GM10266 (cell line): ENCODE data around the gene VAV3.

Experiments
- DNase-seq: peaks from one replicate; pipeline ENCODE4 v3.0.0; 2012; ENCODE audit errors: extremely low spot score
- CTCF ChIP-seq: IDR thresholded peaks from 2 replicates; pipeline ENCODE4 v1.5.1; 2012; ENCODE audit warnings: mild to moderate bottlenecking, low read depth; ENCODE audit not compliant: control insufficient read depth, insufficient read depth; ENCODE audit errors: missing control alignments

VAV3 gene

GRCh38 chr1:107883562-107883961, 81.4 kb downstream of the VAV3 start:
- no peak for TF ChIP-seq CTCF
- no peak for DNase-seq

GRCh38 chr1:107879927-107880326, 85.1 kb downstream of the VAV3 start:
- no peak for TF ChIP-seq CTCF
- no peak for DNase-seq

- no peak for DNase-seq
- TF ChIP-seq CTCF, result no peak
These were observed 85.6 kb downstream of the VAV3 start for GRCh38 chr1:107879346-107879745.

GRCh38 chr1:107877745-107878144, 87.2 kb downstream of the VAV3 start:
- no peak for DNase-seq
- no peak for TF ChIP-seq CTCF

- no peak for DNase-seq
- TF ChIP-seq CTCF, result no peak
These were observed 87.9 kb downstream of the VAV3 start for GRCh38 chr1:107877092-107877491.

- DNase-seq, result no peak
- no peak for TF ChIP-seq CTCF
These were observed 89.3 kb downstream of the VAV3 start for GRCh38 chr1:107875689-107876088.

- TF ChIP-seq CTCF, result no peak
- no peak for DNase-seq
These were observed 90.8 kb downstream of the VAV3 start for GRCh38 chr1:107874221-107874620.
